Karpas-422 (cell line): ENCODE results near the gene NFIA. TPM values are rescaled to one million over a fixed set of nuclear protein-coding genes. Genes with fewer than 3 reads are reported as not detected.
A peak's percentile ranks its signal among the peaks of the same experiment; 100 is the strongest.

Source experiments
- DNase-seq: peaks from one replicate; pipeline ENCODE4 v3.0.0-alpha.2; 2015
- H2AFZ ChIP-seq: fragments of 200-600 bp; sonication (generic); 2 replicates; pipeline ENCODE4 v1.6.1; 2014; ENCODE audit warnings: antibody characterized with exemption, low read length, mixed read lengths
- H3K27ac ChIP-seq: fragments of 200-600 bp; sonication (generic); 2 replicates; pipeline ENCODE4 v1.5.1; 2014; ENCODE audit warnings: mild to moderate bottlenecking, low read length, moderate library complexity
- H3K27me3 ChIP-seq: fragments of 200-600 bp; sonication (generic); 2 replicates; pipeline ENCODE4 v1.6.1; 2014; ENCODE audit warnings: low read length, mixed read lengths
- H3K36me3 ChIP-seq: fragments of 200-600 bp; sonication (generic); 2 replicates; pipeline ENCODE4 v1.6.1; 2014; ENCODE audit warnings: low read length, mixed read lengths; ENCODE audit not compliant: insufficient read depth
- H3K4me1 ChIP-seq: fragments of 200-600 bp; sonication (generic); 2 replicates; pipeline ENCODE4 v1.6.1; 2014; ENCODE audit warnings: mild to moderate bottlenecking, low read length, mixed read lengths
- H3K4me2 ChIP-seq: fragments of 200-600 bp; sonication (generic); 2 replicates; pipeline ENCODE4 v1.6.1; 2014; ENCODE audit warnings: low read length, low read depth, mild to moderate bottlenecking; ENCODE audit not compliant: poor library complexity, severe bottlenecking
- H3K4me3 ChIP-seq: fragments of 200-600 bp; sonication (generic); 2 replicates; pipeline ENCODE4 v1.5.1; 2014; ENCODE audit warnings: mild to moderate bottlenecking, antibody characterized with exemption, low read length, mixed read lengths
- H3K79me2 ChIP-seq: fragments of 200-600 bp; sonication (generic); 2 replicates; pipeline ENCODE4 v1.6.1; 2014; ENCODE audit warnings: mild to moderate bottlenecking, low read length, mixed read lengths
- H3K9ac ChIP-seq: fragments of 200-600 bp; sonication (generic); 2 replicates; pipeline ENCODE4 v1.6.0; 2014; ENCODE audit warnings: low read length
- H3K9me2 ChIP-seq: fragments of 200-600 bp; sonication (generic), shearing (Covaris generic); replicated peaks from 2 replicates; pipeline ENCODE4 v1.6.0; 2014; ENCODE audit warnings: mild to moderate bottlenecking, low read length, moderate library complexity; ENCODE audit not compliant: insufficient read depth
- H3K9me3 ChIP-seq: fragments of 300-700, 200-600 bp; sonication (generic); 2 replicates; pipeline ENCODE4 v1.6.1; 2014; ENCODE audit warnings: low read length, mixed read lengths
- H4K20me1 ChIP-seq: fragments of 200-600 bp; sonication (generic); 2 replicates; pipeline ENCODE4 v1.6.1; 2014; ENCODE audit warnings: mild to moderate bottlenecking, antibody characterized with exemption, low read length, low read depth; ENCODE audit not compliant: insufficient read depth
- total RNA-seq: library from RNA; depleted of rRNA; stranded (reverse); fragments of >200 nt; shearing (Covaris generic); gene quantifications from 2 replicates; pipeline ENCODE4 v1.2.3, GENCODE V29; 2014; ENCODE audit warnings: low replicate concordance

The NFIA gene
- total RNA-seq, 1 experiment from 2014 or later = 38.3 TPM

- Histone ChIP-seq H3K27ac (no peak overlapping the region), H3K9me3 (no peaks in the 10 kb centered on the region), H3K4me2 (no peak overlapping the region), H2AFZ (no peak overlapping the region), H3K4me1 (peaks cover 22% of the 10 kb centered on the region), H3K4me3 (no peak overlapping the region), H4K20me1 (peaks cover 16% of the 10 kb centered on the region), H3K79me2 (no peaks in the 10 kb centered on the region), H3K9me2 (no peaks in the 10 kb centered on the region), H3K27me3 (no peaks in the 10 kb centered on the region), H3K36me3 (no peaks in the 10 kb centered on the region), H3K9ac (no peak overlapping the region)
- DNase-seq = no peak
Measured at GRCh38 chr1:61187352-61188086, 105.2 kb downstream of the NFIA start.

- H3K9me3 ChIP-seq = no peaks in the 10 kb centered on the region
- no peak overlapping the region for H3K4me2 ChIP-seq
- H2AFZ ChIP-seq = no peak overlapping the region
- H3K4me1 ChIP-seq = peaks cover 19% of the 10 kb centered on the region
- no peak overlapping the region for H3K9ac ChIP-seq
- no peak overlapping the region for H3K27ac ChIP-seq
- no peaks in the 10 kb centered on the region for H3K36me3 ChIP-seq
- DNase-seq = no peak
- peaks cover 21% of the 10 kb centered on the region for H4K20me1 ChIP-seq
- H3K79me2 ChIP-seq = no peaks in the 10 kb centered on the region
- no peak overlapping the region for H3K4me3 ChIP-seq
- H3K9me2 ChIP-seq = no peaks in the 10 kb centered on the region
- no peaks in the 10 kb centered on the region for H3K27me3 ChIP-seq
Measured at GRCh38 chr1:61190153-61190552, 107.8 kb downstream of the NFIA start.

- H3K4me2 ChIP-seq = no peak overlapping the region
- H3K79me2 ChIP-seq = no peaks in the 10 kb centered on the region
- no peaks in the 10 kb centered on the region for H3K9me3 ChIP-seq
- no peaks in the 10 kb centered on the region for H3K27me3 ChIP-seq
- peaks cover 21% of the 10 kb centered on the region for H4K20me1 ChIP-seq
- peaks cover 22% of the 10 kb centered on the region for H3K4me1 ChIP-seq
- no peaks in the 10 kb centered on the region for H3K9me2 ChIP-seq
- H3K27ac ChIP-seq = no peak overlapping the region
- H3K9ac ChIP-seq = no peak overlapping the region
- DNase-seq = no peak
- H2AFZ ChIP-seq = no peak overlapping the region
- no peak overlapping the region for H3K4me3 ChIP-seq
- H3K36me3 ChIP-seq = no peaks in the 10 kb centered on the region
Measured at GRCh38 chr1:61190618-61191432, 108.5 kb downstream of the NFIA start.

- Histone ChIP-seq H3K4me3 (no peak overlapping the region), H3K79me2 (no peaks in the 10 kb centered on the region), H2AFZ (no peak overlapping the region), H3K4me2 (no peak overlapping the region), H3K27me3 (no peaks in the 10 kb centered on the region), H3K27ac (no peak overlapping the region), H3K9me3 (no peaks in the 10 kb centered on the region), H3K9ac (no peak overlapping the region), H3K9me2 (no peaks in the 10 kb centered on the region), H3K4me1 (peaks cover 28% of the 10 kb centered on the region), H3K36me3 (no peaks in the 10 kb centered on the region), H4K20me1 (peaks cover 16% of the 10 kb centered on the region)
- DNase-seq = no peak
Measured at GRCh38 chr1:61191433-61191720, 109.0 kb downstream of the NFIA start.

- no peaks in the 10 kb centered on the region for H3K27me3 ChIP-seq
- no peak overlapping the region for H2AFZ ChIP-seq
- H3K36me3 ChIP-seq = no peaks in the 10 kb centered on the region
- no peak overlapping the region for H3K4me3 ChIP-seq
- no peaks in the 10 kb centered on the region for H3K9me3 ChIP-seq
- H3K4me1 ChIP-seq = peaks cover 28% of the 10 kb centered on the region
- no peak overlapping the region for H3K4me2 ChIP-seq
- peaks cover 10% of the 10 kb centered on the region for H4K20me1 ChIP-seq
- no peaks in the 10 kb centered on the region for H3K9me2 ChIP-seq
- DNase-seq = no peak
- H3K79me2 ChIP-seq = no peaks in the 10 kb centered on the region
- no peak overlapping the region for H3K27ac ChIP-seq
- no peak overlapping the region for H3K9ac ChIP-seq
Measured at GRCh38 chr1:61192663-61193330, 110.4 kb downstream of the NFIA start.

- peak; percentile 55 for DNase-seq
- H3K9ac ChIP-seq = no peak overlapping the region
- H3K79me2 ChIP-seq = no peaks in the 10 kb centered on the region
- H4K20me1 ChIP-seq = peaks cover 13% of the 10 kb centered on the region; the same call in 1 of the 2 replicates
- peaks cover 28% of the 10 kb centered on the region for H3K4me1 ChIP-seq
- H3K36me3 ChIP-seq = no peaks in the 10 kb centered on the region
- no peak overlapping the region for H3K4me2 ChIP-seq
- no peaks in the 10 kb centered on the region for H3K9me3 ChIP-seq
- H2AFZ ChIP-seq = no peak overlapping the region
- H3K27ac ChIP-seq = no peak overlapping the region
- H3K27me3 ChIP-seq = no peaks in the 10 kb centered on the region
- H3K4me3 ChIP-seq = no peak overlapping the region
- H3K9me2 ChIP-seq = no peaks in the 10 kb centered on the region
Measured at GRCh38 chr1:61193808-61194207, 111.4 kb downstream of the NFIA start.

GRCh38 chr1:61198554-61198953 is 116.2 kb downstream of the NFIA start:
- H3K79me2 ChIP-seq = 0 out of 2 replicates have a peak, but pooled peaks cover 3% of the 10 kb centered on the region

GRCh38 chr1:61201035-61201434 is 118.7 kb downstream of the NFIA start:
- no peak for DNase-seq

More at GRCh38 chr1:61198554-61198953, 116.2 kb downstream of the NFIA start:
- no peak for DNase-seq
- Histone ChIP-seq H2AFZ (no peak overlapping the region), H3K4me3 (no peak overlapping the region), H3K4me2 (no peak overlapping the region), H3K9ac (no peak overlapping the region), H3K4me1 (peaks cover 23% of the 10 kb centered on the region), H4K20me1 (peaks cover 39% of the 10 kb centered on the region), H3K9me3 (no peaks in the 10 kb centered on the region), H3K36me3 (no peaks in the 10 kb centered on the region), H3K27me3 (no peaks in the 10 kb centered on the region), H3K9me2 (no peaks in the 10 kb centered on the region), H3K27ac (no peak overlapping the region)

More at GRCh38 chr1:61201035-61201434, 118.7 kb downstream of the NFIA start:
- peaks cover 43% of the 10 kb centered on the region for H4K20me1 ChIP-seq
- H3K9me2 ChIP-seq = no peaks in the 10 kb centered on the region
- 0 out of 2 replicates have a peak, but pooled peaks cover 3% of the 10 kb centered on the region for H3K79me2 ChIP-seq
- H3K27me3 ChIP-seq = no peaks in the 10 kb centered on the region
- no peak overlapping the region for H3K9ac ChIP-seq
- H3K36me3 ChIP-seq = no peaks in the 10 kb centered on the region
- H3K4me1 ChIP-seq = peaks cover 3% of the 10 kb centered on the region
- H3K4me2 ChIP-seq = no peak overlapping the region
- no peak overlapping the region for H3K27ac ChIP-seq
- no peak overlapping the region for H3K4me3 ChIP-seq
- H2AFZ ChIP-seq = no peak overlapping the region
- H3K9me3 ChIP-seq = no peaks in the 10 kb centered on the region
